C4-2B (cell line): Measurements from ENCODE around the gene SLC6A12.

ENCODE experiments used
- CTCF ChIP-seq: fragments of 450-650 bp; conservative IDR thresholded peaks from 2 replicates; pipeline ENCODE4 v1.5.1; 2017; ENCODE audit warnings: mild to moderate bottlenecking
- ZFX ChIP-seq: fragments of 450-650 bp; IDR thresholded peaks from 2 replicates; pipeline ENCODE4 v1.6.1; 2017

- TF ChIP-seq CTCF = no peak
- TF ChIP-seq ZFX = no peak
Observed at GRCh38 chr12:253116-253831, 39.3 kb upstream of the SLC6A12 start.
